ENCODE data around the gene RNF14.

The RNF14 gene

DNA sequence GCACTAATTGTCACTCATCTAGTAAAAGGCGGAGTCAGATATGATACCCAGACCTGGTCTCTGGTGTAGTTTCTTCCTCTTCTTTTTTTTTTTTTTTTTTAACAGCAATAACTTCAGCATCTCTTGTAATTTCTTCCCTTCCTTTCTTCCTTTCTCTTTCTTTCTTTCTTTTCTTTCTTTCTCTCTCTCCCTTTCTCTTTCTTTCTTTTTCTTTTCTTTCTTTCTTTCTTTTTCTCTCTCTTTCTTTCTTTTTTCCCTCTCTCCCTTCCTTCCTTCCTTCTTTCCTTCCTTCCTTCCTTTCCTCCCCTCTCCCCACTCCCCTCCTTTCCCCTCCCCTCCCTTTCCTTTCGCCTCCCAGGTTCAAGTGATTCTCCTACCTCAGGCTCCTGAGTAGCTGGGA is 69.8 kb downstream of the RNF14 start:
- no peak for DNase-seq
- TF ChIP-seq, protein P1, sequence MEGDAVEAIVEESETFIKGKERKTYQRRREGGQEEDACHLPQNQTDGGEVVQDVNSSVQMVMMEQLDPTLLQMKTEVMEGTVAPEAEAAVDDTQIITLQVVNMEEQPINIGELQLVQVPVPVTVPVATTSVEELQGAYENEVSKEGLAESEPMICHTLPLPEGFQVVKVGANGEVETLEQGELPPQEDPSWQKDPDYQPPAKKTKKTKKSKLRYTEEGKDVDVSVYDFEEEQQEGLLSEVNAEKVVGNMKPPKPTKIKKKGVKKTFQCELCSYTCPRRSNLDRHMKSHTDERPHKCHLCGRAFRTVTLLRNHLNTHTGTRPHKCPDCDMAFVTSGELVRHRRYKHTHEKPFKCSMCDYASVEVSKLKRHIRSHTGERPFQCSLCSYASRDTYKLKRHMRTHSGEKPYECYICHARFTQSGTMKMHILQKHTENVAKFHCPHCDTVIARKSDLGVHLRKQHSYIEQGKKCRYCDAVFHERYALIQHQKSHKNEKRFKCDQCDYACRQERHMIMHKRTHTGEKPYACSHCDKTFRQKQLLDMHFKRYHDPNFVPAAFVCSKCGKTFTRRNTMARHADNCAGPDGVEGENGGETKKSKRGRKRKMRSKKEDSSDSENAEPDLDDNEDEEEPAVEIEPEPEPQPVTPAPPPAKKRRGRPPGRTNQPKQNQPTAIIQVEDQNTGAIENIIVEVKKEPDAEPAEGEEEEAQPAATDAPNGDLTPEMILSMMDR (IDR thresholded peaks at IDR 0.05; ENCODE audit: low read depth, low read length): no peak
- no peaks in the 10 kb centered on the region for H3K36me3 ChIP-seq
- H3K27ac ChIP-seq: no peak overlapping the region
- no peaks in the 10 kb centered on the region for H3K9me3 ChIP-seq (ENCODE audit: severe bottlenecking)
- no peak overlapping the region for H3K4me3 ChIP-seq (ENCODE audit: low read depth, low read length)
- H3K27me3 ChIP-seq (ENCODE audit: insufficient read depth, low read depth, severe bottlenecking): no peaks in the 10 kb centered on the region

Measured in WERI-Rb-1 (cell line).